DND-41 (cell line): Measurements from ENCODE around the gene ARHGEF12.

Experiments used
- ATAC-seq: fragments of 200-7000 bp; cut with Tn5 transposase; 3 replicates; pipeline ENCODE4 v1.9.1; 2021; ENCODE audit warnings: low read depth; ENCODE audit not compliant: insufficient read depth
- DNase-seq: peaks from one replicate; pipeline ENCODE4 v3.0.0-alpha.2; 2020
- H2AFZ ChIP-seq: 2 replicates; pipeline ENCODE4 v1.6.0; 2012; ENCODE audit warnings: low read depth, low read length
- H3K27ac ChIP-seq: 2 replicates; pipeline ENCODE4 v1.5.1; 2012; ENCODE audit warnings: low read length, inconsistent platforms
- H3K27me3 ChIP-seq: fragments of 200-600 bp; sonication (generic); 2 replicates; pipeline ENCODE4 v1.6.0; 2012; ENCODE audit warnings: low read length, mild to moderate bottlenecking, inconsistent platforms; ENCODE audit not compliant: insufficient read depth, poor library complexity
- H3K36me3 ChIP-seq: 2 replicates; pipeline ENCODE4 v1.5.1; 2012; ENCODE audit warnings: low read length, inconsistent platforms; ENCODE audit not compliant: insufficient read depth
- H3K4me1 ChIP-seq: 2 replicates; pipeline ENCODE4 v1.5.1; 2012; ENCODE audit warnings: mild to moderate bottlenecking, low read length; ENCODE audit not compliant: insufficient read depth
- H3K4me2 ChIP-seq: 2 replicates; pipeline ENCODE4 v1.6.0; 2012; ENCODE audit warnings: mild to moderate bottlenecking, moderate library complexity, low read length, inconsistent platforms; ENCODE audit not compliant: insufficient read depth
- H3K4me3 ChIP-seq, 2 experiments: fragments of 200-600 bp in 1 of 2; shearing (Covaris generic) in 1 of 2; 2 replicates each; pipeline ENCODE4 v1.5.1; 2012 to 2016; ENCODE audit warnings: inconsistent platforms in 2 of 2, low read length in 2 of 2, mild to moderate bottlenecking in 2 of 2, low read depth in 1 of 2, moderate library complexity in 1 of 2
- H3K79me2 ChIP-seq: 2 replicates; pipeline ENCODE4 v1.6.0; 2012; ENCODE audit warnings: low read length, inconsistent platforms; ENCODE audit not compliant: insufficient read depth
- H3K9ac ChIP-seq: 2 replicates; pipeline ENCODE4 v1.6.0; 2012; ENCODE audit warnings: low read depth, mild to moderate bottlenecking, inconsistent platforms, low read length, moderate library complexity
- H3K9me3 ChIP-seq: 2 replicates; pipeline ENCODE4 v1.5.1; 2012; ENCODE audit warnings: low read length, moderate library complexity, mild to moderate bottlenecking, inconsistent platforms; ENCODE audit not compliant: insufficient read depth, severe bottlenecking
- H4K20me1 ChIP-seq: 2 replicates; pipeline ENCODE4 v1.6.0; 2012; ENCODE audit warnings: low read length; ENCODE audit not compliant: insufficient read depth
- EZH2 ChIP-seq: IDR thresholded peaks from 3 replicates; pipeline ENCODE4 v1.6.1; 2012; ENCODE audit warnings: borderline replicate concordance, low read depth, mild to moderate bottlenecking, moderate library complexity, low read length, inconsistent platforms; ENCODE audit not compliant: severe bottlenecking
- TF ChIP-seq, protein P1 (sequence below): IDR thresholded peaks from 2 replicates; pipeline ENCODE4 v1.5.1; 2012; ENCODE audit warnings: borderline replicate concordance, low read length, moderate library complexity, mild to moderate bottlenecking; ENCODE audit not compliant: poor library complexity, severe bottlenecking; ENCODE audit errors: extremely low read depth

The ARHGEF12 gene

GRCh38 chr11:120518356-120518755 lies 182.1 kb downstream of the ARHGEF12 start:
- H3K4me1 ChIP-seq = no peaks in the 10 kb centered on the region
- H3K4me2 ChIP-seq = no peak overlapping the region
- H3K79me2 ChIP-seq = no peaks in the 10 kb centered on the region
- no peak overlapping the region for H2AFZ ChIP-seq
- H3K9ac ChIP-seq = no peak overlapping the region
- H4K20me1 ChIP-seq = peaks cover 11% of the 10 kb centered on the region; the same call in 1 of the 2 replicates
- ATAC-seq = no peak
- TF ChIP-seq, protein P1, sequence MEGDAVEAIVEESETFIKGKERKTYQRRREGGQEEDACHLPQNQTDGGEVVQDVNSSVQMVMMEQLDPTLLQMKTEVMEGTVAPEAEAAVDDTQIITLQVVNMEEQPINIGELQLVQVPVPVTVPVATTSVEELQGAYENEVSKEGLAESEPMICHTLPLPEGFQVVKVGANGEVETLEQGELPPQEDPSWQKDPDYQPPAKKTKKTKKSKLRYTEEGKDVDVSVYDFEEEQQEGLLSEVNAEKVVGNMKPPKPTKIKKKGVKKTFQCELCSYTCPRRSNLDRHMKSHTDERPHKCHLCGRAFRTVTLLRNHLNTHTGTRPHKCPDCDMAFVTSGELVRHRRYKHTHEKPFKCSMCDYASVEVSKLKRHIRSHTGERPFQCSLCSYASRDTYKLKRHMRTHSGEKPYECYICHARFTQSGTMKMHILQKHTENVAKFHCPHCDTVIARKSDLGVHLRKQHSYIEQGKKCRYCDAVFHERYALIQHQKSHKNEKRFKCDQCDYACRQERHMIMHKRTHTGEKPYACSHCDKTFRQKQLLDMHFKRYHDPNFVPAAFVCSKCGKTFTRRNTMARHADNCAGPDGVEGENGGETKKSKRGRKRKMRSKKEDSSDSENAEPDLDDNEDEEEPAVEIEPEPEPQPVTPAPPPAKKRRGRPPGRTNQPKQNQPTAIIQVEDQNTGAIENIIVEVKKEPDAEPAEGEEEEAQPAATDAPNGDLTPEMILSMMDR = no peak
- TF ChIP-seq EZH2 = no peak
- no peak overlapping the region for H3K27ac ChIP-seq
- peaks cover 3% of the 10 kb centered on the region for H3K27me3 ChIP-seq
- H3K9me3 ChIP-seq = no peaks in the 10 kb centered on the region
- no peak overlapping the region for H3K4me3 ChIP-seq
- no peak for DNase-seq
- no peaks in the 10 kb centered on the region for H3K36me3 ChIP-seq

DNA sequence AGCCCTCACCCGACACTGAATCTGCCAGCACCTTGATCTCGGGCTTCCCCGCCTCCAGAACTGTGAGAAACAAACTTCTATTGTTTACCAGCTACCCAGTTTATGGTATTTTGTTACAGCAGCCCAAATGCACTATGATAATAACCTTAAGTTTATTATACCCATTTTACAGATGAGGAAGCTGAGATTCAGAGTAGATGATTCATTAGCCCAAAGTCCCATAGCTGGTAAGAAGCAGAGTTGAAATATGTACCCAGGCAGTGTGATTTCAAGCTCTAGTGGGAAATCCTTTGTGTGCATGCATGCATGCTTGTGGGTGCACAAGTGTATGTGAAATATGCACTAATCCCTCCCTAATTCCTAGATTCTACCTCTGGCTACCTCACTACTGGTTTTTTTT lies 183.3 kb downstream of the ARHGEF12 start:
- no peak for TF ChIP-seq EZH2
- TF ChIP-seq, protein P1 = no peak
- peaks cover 3% of the 10 kb centered on the region for H3K27me3 ChIP-seq
- H3K79me2 ChIP-seq = no peaks in the 10 kb centered on the region
- no peak overlapping the region for H3K4me3 ChIP-seq
- H3K36me3 ChIP-seq = no peaks in the 10 kb centered on the region
- ATAC-seq = no peak
- H3K27ac ChIP-seq = no peak overlapping the region
- H2AFZ ChIP-seq = no peak overlapping the region
- no peaks in the 10 kb centered on the region for H3K4me1 ChIP-seq
- no peaks in the 10 kb centered on the region for H3K9me3 ChIP-seq
- H3K9ac ChIP-seq = no peak overlapping the region
- no peak for DNase-seq
- H4K20me1 ChIP-seq = peaks cover 13% of the 10 kb centered on the region
- H3K4me2 ChIP-seq = no peak overlapping the region

GRCh38 chr11:120520091-120520822 lies 184.0 kb downstream of the ARHGEF12 start:
- ATAC-seq (no peak), DNase-seq (no peak)
- Histone ChIP-seq H2AFZ (no peak overlapping the region), H3K27me3 (peaks cover 3% of the 10 kb centered on the region), H3K36me3 (no peaks in the 10 kb centered on the region), H3K79me2 (no peaks in the 10 kb centered on the region), H3K27ac (no peak overlapping the region), H3K4me3 (no peak overlapping the region), H3K9ac (no peak overlapping the region), H3K4me2 (no peak overlapping the region), H3K4me1 (no peaks in the 10 kb centered on the region), H3K9me3 (no peaks in the 10 kb centered on the region), H4K20me1 (peaks cover 9% of the 10 kb centered on the region; the same call in 1 of the 2 replicates)
- TF ChIP-seq, protein P1 = no peak
- no peak for TF ChIP-seq EZH2

GRCh38 chr11:120521176-120521575 lies 185.0 kb downstream of the ARHGEF12 start:
- Histone ChIP-seq H3K4me2 (no peak overlapping the region), H3K4me3 (no peak overlapping the region), H3K4me1 (no peaks in the 10 kb centered on the region), H2AFZ (no peak overlapping the region), H3K27ac (no peak overlapping the region), H4K20me1 (peaks cover 11% of the 10 kb centered on the region; the same call in 1 of the 2 replicates), H3K9me3 (no peaks in the 10 kb centered on the region), H3K36me3 (no peaks in the 10 kb centered on the region), H3K27me3 (peaks cover 5% of the 10 kb centered on the region), H3K79me2 (no peaks in the 10 kb centered on the region), H3K9ac (no peak overlapping the region)
- DNase-seq (no peak), ATAC-seq (no peak)
- no peak for TF ChIP-seq EZH2
- TF ChIP-seq, protein P1 = no peak
